H54 (cell line): ENCODE measurements around the gene TEX54.
"Not testable (repeated sequence)": the region's sequence is repeated elsewhere in the genome, so short reads cannot be mapped to it uniquely, and the experiment has no call there.

Source experiments
- DNase-seq: peaks from one replicate; pipeline ENCODE4 v3.0.0; 2011; ENCODE audit warnings: low spot score, mixed read lengths; ENCODE audit not compliant: insufficient read length
- FAIRE-seq: peaks from 3 replicates; lab custom pipeline; 2011; peaks lifted over from hg19 to GRCh38; lab: Jason Lieb, UNC
- POLR2A ChIP-seq: IDR thresholded peaks from 2 replicates; pipeline ENCODE4 v1.6.1; 2011; ENCODE audit warnings: low read depth, mild to moderate bottlenecking, low read length

Gene TEX54

GRCh38 chr11:62832336-62833234 is at the start of gene TEX54:
Gene TEX54, minus strand, starts transcription at chr11:62832841.
- DNase-seq (peak; percentile 33), FAIRE-seq (no peak)
- TF ChIP-seq POLR2A: no peak

GRCh38 chr11:62882431-62882749 is 49.7 kb upstream of the TEX54 start:
- no peak for FAIRE-seq
- TF ChIP-seq POLR2A: no peak
- no peak for DNase-seq

- peak; percentile 72 for DNase-seq
- peak; percentile 66 for TF ChIP-seq POLR2A
- FAIRE-seq: no peak
These were observed 49.2 kb upstream of the TEX54 start for GRCh38 chr11:62881579-62882430.

- FAIRE-seq (no peak), DNase-seq (peak; percentile 75)
- peak; percentile 99 for TF ChIP-seq POLR2A
These were observed 48.4 kb upstream of the TEX54 start, which contains the start of gene SLC3A2 for GRCh38 chr11:62880803-62881578. Gene SLC3A2, plus strand, starts transcription at chr11:62880896. Its CDS starts 128 bp downstream, at chr11:62881024.

- FAIRE-seq: no peak
- no peak for TF ChIP-seq POLR2A
- DNase-seq: no peak
These were observed 47.7 kb upstream of the TEX54 start for GRCh38 chr11:62880231-62880802.

GRCh38 chr11:62879235-62879978 is 46.8 kb upstream of the TEX54 start:
- no peak for FAIRE-seq
- TF ChIP-seq POLR2A: no peak
- DNase-seq: no peak

GRCh38 chr11:62876712-62877111 is 44.1 kb upstream of the TEX54 start:
- DNase-seq: no peak
- FAIRE-seq: no peak
- no peak for TF ChIP-seq POLR2A

GRCh38 chr11:62875698-62876478 is 43.2 kb upstream of the TEX54 start:
- DNase-seq (no peak), FAIRE-seq (no peak)
- no peak for TF ChIP-seq POLR2A

GRCh38 chr11:62874851-62875250 is 42.2 kb upstream of the TEX54 start:
- DNase-seq (no peak), FAIRE-seq (no peak)
- TF ChIP-seq POLR2A: no peak

GRCh38 chr11:62865635-62866034 is 33.0 kb upstream of the TEX54 start:
- TF ChIP-seq POLR2A: no peak
- FAIRE-seq (no peak), DNase-seq (no peak)

- DNase-seq (no peak), FAIRE-seq (no peak)
- no peak for TF ChIP-seq POLR2A
These were observed 31.2 kb upstream of the TEX54 start for GRCh38 chr11:62863687-62864335.

GRCh38 chr11:62861564-62862192 is 29.0 kb upstream of the TEX54 start:
- DNase-seq, FAIRE-seq: not testable (repeated sequence)
